PFSK-1 (cell line): Measurements from ENCODE around the gene HOXA6.

Experiments used
- FOXP2 ChIP-seq: optimal IDR thresholded peaks from 2 replicates; pipeline ENCODE3; 2011; ENCODE audit warnings: borderline replicate concordance, control low read depth, inconsistent platforms; ENCODE audit not compliant: insufficient read depth; ENCODE audit errors: extremely low read length, extremely low read depth
- POLR2AphosphoS5 ChIP-seq: IDR thresholded peaks from 2 replicates; pipeline ENCODE4 v1.6.1; 2012; ENCODE audit warnings: low read depth, mild to moderate bottlenecking, control low read depth, low read length, moderate library complexity
- REST ChIP-seq, 2 experiments: IDR thresholded peaks; 2 replicates each; pipeline versions ENCODE4 v1.6.1 to v1.8.0; 2011 to 2012; ENCODE audit warnings: low read depth in 2 of 2, low read length in 2 of 2, control low read depth in 1 of 2, inconsistent platforms in 1 of 2, mild to moderate bottlenecking in 1 of 2, moderate library complexity in 1 of 2; ENCODE audit not compliant: insufficient read depth in 1 of 2
- SIN3A ChIP-seq: IDR thresholded peaks from 2 replicates; pipeline ENCODE4 v1.6.1; 2012; ENCODE audit warnings: mild to moderate bottlenecking, low read length, moderate library complexity, borderline replicate concordance; ENCODE audit not compliant: insufficient read depth
- TAF1 ChIP-seq: IDR thresholded peaks from 2 replicates; pipeline ENCODE4 v1.6.1; 2012; ENCODE audit warnings: low read length, control low read depth, borderline replicate concordance; ENCODE audit not compliant: insufficient read depth

HOXA6 gene

GRCh38 chr7:27161214-27161720 lies 13.7 kb upstream of the HOXA6 start:
- TF ChIP-seq FOXP2 (no peak), TAF1 (no peak), REST (IDR thresholded peaks at IDR 0.05; ENCODE audit: insufficient read depth in 1 of 2, low read depth in 2 of 2, low read length in 2 of 2) (no peak), POLR2AphosphoS5 (no peak), SIN3A (no peak)

- TF ChIP-seq REST (IDR thresholded peaks at IDR 0.05; ENCODE audit: insufficient read depth in 1 of 2, low read depth in 2 of 2, low read length in 2 of 2), result no peak
- TF ChIP-seq FOXP2, result peak; percentile 54
These were observed 13.1 kb upstream of the HOXA6 start for GRCh38 chr7:27160546-27161213.

GRCh38 chr7:27160145-27160545 lies 12.6 kb upstream of the HOXA6 start:
- TF ChIP-seq FOXP2, result no peak
- no peak for TF ChIP-seq REST (IDR thresholded peaks at IDR 0.05; ENCODE audit: insufficient read depth in 1 of 2, low read depth in 2 of 2, low read length in 2 of 2)
- no peak for TF ChIP-seq POLR2AphosphoS5
- no peak for TF ChIP-seq SIN3A
- TF ChIP-seq TAF1, result no peak

GRCh38 chr7:27159266-27160144 lies 11.9 kb upstream of the HOXA6 start:
- TF ChIP-seq TAF1, result no peak
- TF ChIP-seq POLR2AphosphoS5, result no peak

- TF ChIP-seq REST (IDR thresholded peaks at IDR 0.05; ENCODE audit: insufficient read depth in 1 of 2, low read depth in 2 of 2, low read length in 2 of 2), result no peak
- TF ChIP-seq SIN3A, result no peak
- no peak for TF ChIP-seq TAF1
- no peak for TF ChIP-seq FOXP2
- TF ChIP-seq POLR2AphosphoS5, result no peak
These were observed 11.1 kb upstream of the HOXA6 start for GRCh38 chr7:27158436-27159265.
